ENCODE data around the gene GPATCH1. TPM values are rescaled to one million over a fixed set of nuclear protein-coding genes. Genes with fewer than 3 reads are reported as not detected.
A peak's percentile ranks its signal among the peaks of the same experiment; 100 is the strongest.

The GPATCH1 gene
- total RNA-seq, 4 donors from 2014 or later: 3.6 to 9.3 (median 6.2) TPM

- Histone ChIP-seq H3K9me3 (no peaks in the 10 kb centered on the region), H3K4me1 (peaks cover 12 to 47% (median 21%) of the 10 kb centered on the region in 3 donors), H3K27ac (peak overlapping the region; percentile 87 to 97 (median 94)), H3K4me3 (peak overlapping the region; percentile 75 to 94 (median 84)), H3K36me3 (no peaks in the 10 kb centered on the region), H3K27me3 (no peaks in the 10 kb centered on the region)
- WGBS, 2 donors: 13 to 15% methylated on average over 14 to 19 of the region's 25 CpGs
- TF ChIP-seq CTCF (IDR thresholded peaks at IDR 0.05) (peak in 1 of 6 experiments; percentile 3), POLR2A (IDR thresholded peaks at IDR 0.05) (no peak)
- intact Hi-C loops (cut with DNase I): no loop called here
- peak; percentile 40 for DNase-seq
These were observed 95.1 kb downstream of the GPATCH1 start for GRCh38 chr19:33175886-33176669.

- intact Hi-C loops (cut with DNase I): no loop called here
- DNase-seq: peak; percentile 97
- Histone ChIP-seq H3K4me1 (peaks cover 12 to 45% (median 21%) of the 10 kb centered on the region in 3 donors), H3K27ac (peak overlapping the region; percentile 87 to 97 (median 94)), H3K4me3 (peak overlapping the region; percentile 75 to 94 (median 84)), H3K27me3 (no peaks in the 10 kb centered on the region), H3K9me3 (no peaks in the 10 kb centered on the region), H3K36me3 (no peaks in the 10 kb centered on the region)
- WGBS, 2 donors: 0 to 2% methylated on average over 8 to 9 of the region's 65 CpGs
- peak in 4 of 6 experiments; percentile 4 to 36 (median 13) for TF ChIP-seq CTCF (IDR thresholded peaks at IDR 0.05)
- TF ChIP-seq POLR2A (IDR thresholded peaks at IDR 0.05): peak in 3 of 4 donors; percentile 66 to 82 (median 77)
These were observed 95.9 kb downstream of the GPATCH1 start for GRCh38 chr19:33176670-33177416.

DNA sequence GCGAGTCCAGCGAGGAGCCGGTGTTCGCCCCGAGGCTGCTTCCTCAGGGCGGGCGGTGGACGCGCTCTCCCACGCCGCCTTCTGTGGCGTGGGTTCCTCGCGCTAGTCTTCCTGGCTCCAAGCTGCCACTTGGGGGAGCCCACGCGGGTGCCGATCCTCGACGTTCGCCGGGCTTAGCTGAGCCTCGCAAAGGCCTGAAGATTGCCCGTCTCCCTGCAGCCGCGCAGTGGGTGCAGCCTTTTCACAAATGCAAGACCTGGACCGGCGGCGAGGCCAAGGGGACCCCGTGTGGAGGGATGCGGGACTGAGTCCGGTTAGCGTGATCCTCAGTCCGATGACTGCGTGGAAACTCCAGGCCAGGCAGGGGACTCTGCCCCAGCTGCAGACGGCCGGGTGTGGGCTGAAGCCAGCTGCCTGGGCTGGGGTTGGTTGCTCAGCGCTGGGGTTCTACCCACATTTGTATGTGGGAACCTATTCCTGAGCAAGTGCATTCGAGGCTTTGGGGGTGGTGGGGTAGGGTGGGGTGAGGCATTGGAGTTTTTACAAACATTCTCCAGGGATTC is 96.5 kb downstream of the GPATCH1 start:
- WGBS, 2 donors: 0% methylated on average over 1 of the region's 38 CpGs; no CpG with 5 or more reads in 1 of the 2 donors
- TF ChIP-seq CTCF (IDR thresholded peaks at IDR 0.05) (peak in 5 of 6 experiments; percentile 36 to 49 (median 41)), POLR2A (IDR thresholded peaks at IDR 0.05) (no peak)
- Histone ChIP-seq H3K27ac (peak overlapping the region; percentile 87 to 97 (median 94)), H3K9me3 (no peaks in the 10 kb centered on the region), H3K36me3 (no peaks in the 10 kb centered on the region), H3K27me3 (no peaks in the 10 kb centered on the region), H3K4me1 (peaks cover 12 to 38% (median 21%) of the 10 kb centered on the region in 3 donors), H3K4me3 (peak overlapping the region; percentile 75 to 94 (median 84))
- DNase-seq: peak; percentile 61
- intact Hi-C loops (cut with DNase I): no loop called here

Small RNA genes lying within 50 kb of the gene (small RNA-seq; reads per million reads assigned to genes)
- gene AC008521.1 (0 reads per million in 4 donors), gene AC008521.2 (0 reads per million in 4 donors)

Other genes with a start within 250 kb of the GPATCH1 start
- gene SLC7A9, start 211.4 kb upstream of the GPATCH1 start, total RNA-seq: under 1 TPM in 1 of 4 donors, not detected in 3; 0.19 TPM
- 10 to 100 TPM in 1 of 4 donors, 1 to 10 TPM in 3; 4.6 to 10.5 (median 8.7) TPM for gene CEP89, start 109.2 kb upstream of the GPATCH1 start, total RNA-seq
- gene FAAP24, start 108.9 kb upstream of the GPATCH1 start, total RNA-seq: 1 to 10 TPM in 3 of 4 donors, under 1 TPM in 1; 0.91 to 3.9 (median 2.1) TPM
- 1 to 10 TPM; 1.1 to 1.6 (median 1.6) TPM for gene RHPN2, start 16.3 kb upstream of the GPATCH1 start, total RNA-seq
- gene WDR88, start 50.9 kb downstream of the GPATCH1 start, total RNA-seq: not detected
- gene LRP3, start 113.1 kb downstream of the GPATCH1 start, total RNA-seq: 10 to 100 TPM in 2 of 4 donors, 1 to 10 TPM in 2; 5.5 to 17.2 (median 8.9) TPM
- gene SLC7A10, start 144.7 kb downstream of the GPATCH1 start, total RNA-seq: not detected
- gene CEBPA, start 221.4 kb downstream of the GPATCH1 start, total RNA-seq: 10 to 100 TPM; 27.1 to 33.5 (median 31.5) TPM

All from esophagus squamous epithelium (tissue), 5 donors.